Measurements from ENCODE around the gene STAG1. TPM values are rescaled to one million over a fixed set of nuclear protein-coding genes. Genes with fewer than 3 reads are reported as not detected.
"Not testable (repeated sequence)": the region's sequence is repeated elsewhere in the genome, so short reads cannot be mapped to it uniquely, and the experiment has no call there.

STAG1 gene
- total and polyA plus RNA-seq, 12 donors = 7.5 to 39.8 (median 24.6) TPM

DNA sequence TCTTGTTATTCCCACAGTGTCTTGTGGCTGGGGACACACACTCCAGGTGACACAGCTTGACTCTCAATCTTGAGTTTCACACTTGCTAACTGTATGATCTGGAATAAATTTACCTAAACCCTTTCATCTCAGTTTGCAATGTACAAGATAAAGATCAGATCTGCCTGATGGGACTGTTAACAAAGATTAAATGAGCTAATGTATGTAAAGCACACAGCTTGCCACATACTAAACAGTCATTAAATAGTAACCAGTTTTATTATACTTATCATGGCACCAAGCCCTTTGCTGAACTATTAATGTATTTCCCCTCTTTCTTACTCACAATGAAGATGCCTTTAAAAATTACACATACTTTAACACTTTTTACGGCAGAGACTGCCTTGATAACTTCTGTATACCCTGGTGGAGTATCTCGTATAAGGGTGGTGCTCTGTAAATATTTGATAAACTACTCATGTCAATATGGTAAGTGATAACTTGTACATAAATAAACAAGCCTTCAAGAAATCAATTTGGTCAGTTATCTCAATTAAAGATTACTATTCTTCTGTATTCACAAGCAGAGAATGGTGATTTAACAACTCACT, 184.5 kb downstream of the STAG1 start:
- Histone ChIP-seq H3K9me3 (replicated peaks in 1 of 3) (no peaks in the 10 kb centered on the region), H3K27me3 (no peaks in the 10 kb centered on the region), H3K36me3 (replicated peaks in 1 of 2) (no peaks in the 10 kb centered on the region), H3K27ac (no peak overlapping the region), H3K4me3 (no peak overlapping the region), H3K4me1 (replicated peaks in 1 of 2) (no peaks in the 10 kb centered on the region)
- DNase-seq = no peak
- TF ChIP-seq, protein P1, sequence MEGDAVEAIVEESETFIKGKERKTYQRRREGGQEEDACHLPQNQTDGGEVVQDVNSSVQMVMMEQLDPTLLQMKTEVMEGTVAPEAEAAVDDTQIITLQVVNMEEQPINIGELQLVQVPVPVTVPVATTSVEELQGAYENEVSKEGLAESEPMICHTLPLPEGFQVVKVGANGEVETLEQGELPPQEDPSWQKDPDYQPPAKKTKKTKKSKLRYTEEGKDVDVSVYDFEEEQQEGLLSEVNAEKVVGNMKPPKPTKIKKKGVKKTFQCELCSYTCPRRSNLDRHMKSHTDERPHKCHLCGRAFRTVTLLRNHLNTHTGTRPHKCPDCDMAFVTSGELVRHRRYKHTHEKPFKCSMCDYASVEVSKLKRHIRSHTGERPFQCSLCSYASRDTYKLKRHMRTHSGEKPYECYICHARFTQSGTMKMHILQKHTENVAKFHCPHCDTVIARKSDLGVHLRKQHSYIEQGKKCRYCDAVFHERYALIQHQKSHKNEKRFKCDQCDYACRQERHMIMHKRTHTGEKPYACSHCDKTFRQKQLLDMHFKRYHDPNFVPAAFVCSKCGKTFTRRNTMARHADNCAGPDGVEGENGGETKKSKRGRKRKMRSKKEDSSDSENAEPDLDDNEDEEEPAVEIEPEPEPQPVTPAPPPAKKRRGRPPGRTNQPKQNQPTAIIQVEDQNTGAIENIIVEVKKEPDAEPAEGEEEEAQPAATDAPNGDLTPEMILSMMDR (IDR thresholded peaks at IDR 0.05) = no peak
- no peak for TF ChIP-seq POLR2A (IDR thresholded peaks at IDR 0.05)
- intact Hi-C loops (cut with DNase I) = no loop called here
- 87 to 99% (median 93%) methylated on average over 2 of the region's 2 CpGs for WGBS, 4 donors

DNA sequence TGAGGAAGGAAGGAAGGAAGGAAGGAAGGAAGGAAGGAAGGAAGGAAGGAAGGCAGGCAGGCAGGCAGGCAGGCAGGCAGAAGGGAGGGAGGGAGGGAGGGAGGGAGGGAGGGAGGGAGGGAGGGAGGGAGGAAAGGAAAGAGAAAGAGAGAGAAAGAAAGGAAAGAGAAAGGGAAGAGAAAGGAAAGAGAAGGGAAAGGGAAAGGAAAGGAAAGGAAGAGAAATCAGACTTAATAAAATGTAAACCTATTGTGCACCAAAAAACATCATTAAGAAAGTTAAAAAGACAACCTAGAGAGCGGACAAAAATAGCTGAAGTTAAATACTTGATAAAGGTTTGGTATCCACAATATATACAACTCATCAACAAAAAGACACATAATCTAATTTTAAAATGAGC, 187.2 kb downstream of the STAG1 start:
- DNase-seq; intact Hi-C loops (cut with DNase I); H3K4me1 ChIP-seq (replicated peaks in 1 of 2); H3K36me3 ChIP-seq (replicated peaks in 1 of 2); H3K4me3 ChIP-seq; H3K9me3 ChIP-seq (replicated peaks in 1 of 3); H3K27ac ChIP-seq; H3K27me3 ChIP-seq: not testable (repeated sequence)
- WGBS, 4 donors = 92 to 98% (median 95%) methylated on average over 1 of the region's 1 CpG

DNA sequence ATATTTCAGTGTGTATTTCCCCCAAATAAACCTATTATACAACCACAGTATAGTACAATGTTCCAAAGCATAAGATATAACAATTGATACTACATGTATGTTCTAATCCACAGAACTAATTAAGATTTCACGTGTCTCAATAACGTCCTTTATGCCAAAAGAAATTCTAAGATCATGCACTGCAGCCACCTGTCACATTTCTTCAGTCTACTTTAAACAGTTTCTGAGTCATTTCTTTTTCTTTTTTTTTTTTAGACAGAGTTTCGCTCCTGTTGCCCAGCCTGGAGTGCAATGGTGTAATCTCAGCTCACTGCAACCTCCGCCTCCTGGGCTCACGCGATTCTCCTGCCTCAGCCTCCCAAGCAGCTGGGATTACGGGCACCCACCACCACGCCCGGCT, 190.2 kb downstream of the STAG1 start:
- no peak overlapping the region for H3K4me3 ChIP-seq
- no peaks in the 10 kb centered on the region for H3K9me3 ChIP-seq (replicated peaks in 1 of 3)
- intact Hi-C loops (cut with DNase I) = no loop called here
- DNase-seq = no peak
- no peak for TF ChIP-seq POLR2A (IDR thresholded peaks at IDR 0.05)
- TF ChIP-seq, protein P1 (IDR thresholded peaks at IDR 0.05) = no peak
- no peak overlapping the region for H3K27ac ChIP-seq
- no peaks in the 10 kb centered on the region for H3K4me1 ChIP-seq (replicated peaks in 1 of 2)
- H3K27me3 ChIP-seq = no peaks in the 10 kb centered on the region
- 90 to 98% (median 96%) methylated on average over 9 of the region's 9 CpGs for WGBS, 4 donors
- no peaks in the 10 kb centered on the region for H3K36me3 ChIP-seq (replicated peaks in 1 of 2)

DNA sequence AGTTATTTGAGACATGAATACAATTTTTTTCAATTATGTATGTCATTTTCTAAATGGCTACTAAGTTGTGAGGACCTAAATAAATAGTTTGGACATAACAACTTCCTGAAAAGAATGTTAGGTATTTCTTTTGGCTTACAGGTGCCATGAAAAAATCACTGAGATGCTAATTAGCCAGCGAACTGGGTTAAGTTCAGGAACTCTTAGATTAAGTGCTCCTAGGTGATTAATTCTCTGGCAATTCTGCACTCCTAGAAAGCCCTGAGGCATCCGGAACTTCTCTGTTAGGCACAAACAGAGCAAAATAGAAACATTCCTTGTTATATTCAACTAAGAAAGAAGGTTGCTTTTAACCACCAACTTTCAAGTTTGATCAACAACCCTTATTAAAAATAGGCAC, 192.3 kb downstream of the STAG1 start:
- H3K36me3 ChIP-seq (replicated peaks in 1 of 2) = no peaks in the 10 kb centered on the region
- H3K27me3 ChIP-seq = no peaks in the 10 kb centered on the region
- intact Hi-C loops (cut with DNase I) = no loop called here
- H3K9me3 ChIP-seq (replicated peaks in 1 of 3) = no peaks in the 10 kb centered on the region
- DNase-seq = no peak
- H3K4me3 ChIP-seq = no peak overlapping the region
- H3K27ac ChIP-seq = no peak overlapping the region
- no peak for TF ChIP-seq POLR2A (IDR thresholded peaks at IDR 0.05)
- TF ChIP-seq, protein P1 (IDR thresholded peaks at IDR 0.05) = no peak
- WGBS, 4 donors = 76 to 90% (median 81%) methylated on average over 2 of the region's 2 CpGs
- H3K4me1 ChIP-seq (replicated peaks in 1 of 2) = no peaks in the 10 kb centered on the region

DNA sequence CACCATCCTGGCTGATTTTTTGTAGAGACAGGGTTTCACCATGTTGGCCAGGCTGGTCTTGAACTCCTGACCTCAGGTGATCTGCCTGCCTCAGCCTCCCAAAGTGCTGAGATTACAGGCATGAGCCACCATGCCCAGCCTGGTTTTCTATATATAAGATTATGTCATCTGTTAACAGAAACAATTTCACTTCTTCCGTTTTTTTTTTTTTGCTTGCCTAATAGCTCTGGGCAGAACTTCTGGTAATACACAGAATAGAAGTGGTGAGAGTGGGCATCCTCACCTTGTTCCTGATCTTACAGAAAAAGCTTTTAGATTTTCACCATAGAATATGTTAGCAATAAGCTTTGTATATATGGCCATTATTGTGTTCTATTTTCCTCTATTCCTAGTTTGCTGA, 202.7 kb downstream of the STAG1 start:
- not testable (repeated sequence) for H3K4me3 ChIP-seq; H3K27ac ChIP-seq; H3K9me3 ChIP-seq (replicated peaks in 1 of 3); DNase-seq; H3K36me3 ChIP-seq (replicated peaks in 1 of 2); H3K27me3 ChIP-seq; H3K4me1 ChIP-seq (replicated peaks in 1 of 2)
- WGBS, 4 donors = 69 to 75% (median 74%) methylated on average over 1 of the region's 1 CpG
- intact Hi-C loops (cut with DNase I) = loop anchor here (5.0 to 10.0 kb wide), 2 partner anchors 203 to 205 kb away; partner anchors contain the start of gene STAG1 (in 2 of the 2)
